H1 (cell line): ENCODE results near the gene ANO6. TPM values are rescaled to one million over a fixed set of nuclear protein-coding genes. Genes with fewer than 3 reads are reported as not detected.

Experiments
- CTCF ChIA-PET: fragments of 300-600 bp; sonication (Branson Sonifier 250); formaldehyde crosslinking; loops from one replicate; lab custom pipeline; 2021; ENCODE audit not compliant: partially characterized antibody; lab: Charles Lee
- POLR2A ChIA-PET: fragments of 300-600 bp; sonication (Branson Sonifier 250); formaldehyde crosslinking; loops from one replicate; lab custom pipeline; 2021; ENCODE audit warnings: inconsistent platforms; ENCODE audit not compliant: partially characterized antibody; lab: Charles Lee
- DNase-seq, 2 experiments: peaks; one replicate each; pipeline versions ENCODE4 v3.0.0 to v3.0.0-alpha.2; 2010 to 2022; ENCODE audit warnings: low spot score in 2 of 2, low read depth in 1 of 2, mixed read lengths in 1 of 2
- FAIRE-seq: peaks from 2 replicates; lab custom pipeline; 2011; peaks lifted over from hg19 to GRCh38; lab: Jason Lieb, UNC
- H2AFZ ChIP-seq: 2 replicates; pipeline ENCODE4 v1.8.1; 2012; ENCODE audit warnings: low read length, inconsistent platforms
- H2AK5ac ChIP-seq: 2 replicates; pipeline ENCODE4 v1.6.1; 2013; ENCODE audit warnings: low read depth, low read length
- H2BK120ac ChIP-seq: replicated peaks from 2 replicates; pipeline ENCODE3; 2013; ENCODE audit warnings: low read depth, low read length, inconsistent platforms
- H2BK12ac ChIP-seq: 2 replicates; pipeline ENCODE4 v1.6.1; 2013; ENCODE audit warnings: low read depth, low read length
- H2BK15ac ChIP-seq: 2 replicates; pipeline ENCODE4 v1.6.1; 2013; ENCODE audit warnings: low read length
- H2BK20ac ChIP-seq: 2 replicates; pipeline ENCODE4 v1.6.1; 2013; ENCODE audit warnings: low read length
- H2BK5ac ChIP-seq: 2 replicates; pipeline ENCODE4 v1.6.1; 2013; ENCODE audit warnings: low read depth, low read length
- H3K14ac ChIP-seq: 2 replicates; pipeline ENCODE4 v1.6.1; 2013; ENCODE audit warnings: inconsistent platforms; ENCODE audit not compliant: insufficient read length
- H3K18ac ChIP-seq: 2 replicates; pipeline ENCODE4 v1.6.1; 2013; ENCODE audit warnings: low read length; ENCODE audit errors: extremely low read depth
- H3K23ac ChIP-seq: 2 replicates; pipeline ENCODE4 v1.6.1; 2013; ENCODE audit warnings: inconsistent platforms; ENCODE audit not compliant: insufficient read length
- H3K23me2 ChIP-seq: 2 replicates; pipeline ENCODE4 v1.6.1; 2013; ENCODE audit warnings: low read depth, low read length
- H3K27ac ChIP-seq: 2 replicates; pipeline ENCODE4 v1.6.1; 2011; ENCODE audit warnings: low read depth, low read length, inconsistent platforms
- H3K27me3 ChIP-seq, 4 experiments: replicated peaks in 1 of 4; 1 replicate in 1 of 4; 2 replicates in 3 of 4; pipeline versions ENCODE4 v1.6.1 to v1.8.1; 2011 to 2013; ENCODE audit warnings: low read length in 3 of 4, mild to moderate bottlenecking in 3 of 4, inconsistent platforms in 2 of 4, mixed read lengths in 2 of 4, moderate library complexity in 1 of 4; ENCODE audit not compliant: control insufficient read depth in 3 of 4, insufficient read depth in 3 of 4; ENCODE audit errors: extremely low read depth in 1 of 4
- H3K36me3 ChIP-seq, 4 experiments: 2 replicates each; pipeline versions ENCODE4 v1.6.1 to v1.8.1; 2011 to 2013; ENCODE audit warnings: mild to moderate bottlenecking in 4 of 4, low read length in 3 of 4, moderate library complexity in 2 of 4, control low read depth in 1 of 4, inconsistent platforms in 1 of 4; ENCODE audit not compliant: insufficient read depth in 4 of 4, control insufficient read depth in 2 of 4
- H3K4ac ChIP-seq: replicated peaks from 2 replicates; pipeline ENCODE3; 2013; ENCODE audit warnings: low read length, low read depth, mixed read lengths, inconsistent platforms; ENCODE audit not compliant: insufficient read length
- H3K4me1 ChIP-seq, 4 experiments: replicated peaks in 1 of 4; 1 replicate in 1 of 4; 2 replicates in 3 of 4; pipeline versions ENCODE4 v1.6.1 to v1.8.1; 2011 to 2013; ENCODE audit warnings: low read length in 3 of 4, inconsistent platforms in 2 of 4, mixed read lengths in 1 of 4; ENCODE audit not compliant: insufficient read depth in 4 of 4, control insufficient read depth in 3 of 4
- H3K4me2 ChIP-seq, 2 experiments: 2 replicates each; pipeline versions ENCODE4 v1.6.1 to v1.8.1; 2011 to 2013; ENCODE audit warnings: low read depth in 2 of 2, low read length in 2 of 2, control low read depth in 1 of 2, inconsistent platforms in 1 of 2, mild to moderate bottlenecking in 1 of 2; ENCODE audit not compliant: insufficient read depth in 1 of 2
- H3K4me3 ChIP-seq, 4 experiments: fragments of 200-600, 300-600 bp in 1 of 4; sonication (generic), shearing (Covaris generic), sonication (Bioruptor Twin) in 1 of 4; 2 replicates each; pipeline versions ENCODE4 v1.5.1 to v1.8.1; 2011 to 2016; ENCODE audit warnings: low read length in 4 of 4, low read depth in 3 of 4, control low read depth in 2 of 4, inconsistent platforms in 2 of 4, mild to moderate bottlenecking in 2 of 4, mixed read lengths in 1 of 4, moderate library complexity in 1 of 4; ENCODE audit not compliant: insufficient read depth in 2 of 4; ENCODE audit errors: extremely low read depth in 1 of 4
- H3K56ac ChIP-seq: replicated peaks from 2 replicates; pipeline ENCODE3; 2013; ENCODE audit warnings: low read depth, mild to moderate bottlenecking, mixed read lengths, low read length, inconsistent platforms; ENCODE audit not compliant: insufficient read length
- H3K79me1 ChIP-seq: 2 replicates; pipeline ENCODE4 v1.6.1; 2013; ENCODE audit warnings: low read depth, low read length, control low read depth
- H3K79me2 ChIP-seq, 2 experiments: 2 replicates each; pipeline versions ENCODE4 v1.6.1 to v1.8.1; 2012 to 2013; ENCODE audit warnings: low read length in 2 of 2, mild to moderate bottlenecking in 2 of 2, inconsistent platforms in 1 of 2; ENCODE audit not compliant: insufficient read depth in 2 of 2, control insufficient read depth in 1 of 2
- H3K9ac ChIP-seq, 4 experiments: replicated peaks in 1 of 4; 1 replicate in 1 of 4; 2 replicates in 3 of 4; pipeline versions ENCODE4 v1.6.1 to v1.8.1; 2011 to 2013; ENCODE audit warnings: low read depth in 3 of 4, low read length in 3 of 4, control low read depth in 2 of 4, mild to moderate bottlenecking in 2 of 4, moderate library complexity in 2 of 4, inconsistent platforms in 1 of 4; ENCODE audit errors: extremely low read depth in 1 of 4
- H3K9me3 ChIP-seq, 2 experiments: 2 replicates each; pipeline versions ENCODE4 v1.6.1 to v1.8.1; 2012 to 2013; ENCODE audit warnings: mild to moderate bottlenecking in 2 of 2, moderate library complexity in 2 of 2, control low read depth in 1 of 2, inconsistent platforms in 1 of 2, low read depth in 1 of 2, low read length in 1 of 2, mixed read lengths in 1 of 2; ENCODE audit not compliant: insufficient read depth in 2 of 2
- H4K20me1 ChIP-seq, 2 experiments: replicated peaks in 1 of 2; 2 replicates each; pipeline versions ENCODE3 to v1.8.1; 2011 to 2013; ENCODE audit warnings: inconsistent platforms in 2 of 2, low read length in 2 of 2, mild to moderate bottlenecking in 1 of 2; ENCODE audit not compliant: insufficient read depth in 2 of 2, control insufficient read depth in 1 of 2
- H4K5ac ChIP-seq: 2 replicates; pipeline ENCODE4 v1.6.1; 2013; ENCODE audit warnings: low read length, low read depth, mixed read lengths, inconsistent platforms; ENCODE audit not compliant: insufficient read length
- H4K8ac ChIP-seq: 2 replicates; pipeline ENCODE4 v1.8.0; 2013; ENCODE audit warnings: mild to moderate bottlenecking, moderate library complexity, low read length, inconsistent platforms; ENCODE audit not compliant: insufficient read depth; ENCODE audit errors: extremely low read depth
- H4K91ac ChIP-seq: replicated peaks from 2 replicates; pipeline ENCODE3; 2013; ENCODE audit warnings: low read length, mixed read lengths, inconsistent platforms; ENCODE audit not compliant: insufficient read length
- ASH2L ChIP-seq: fragments of 200-600, 300-600 bp; sonication (generic); IDR thresholded peaks from one replicate; pipeline ENCODE4 v1.7.1; 2017; ENCODE audit warnings: low read length
- CBX8 ChIP-seq: fragments of 300-800, 300-1000 bp; sonication (generic); IDR thresholded peaks from 2 replicates; pipeline ENCODE4 v1.7.1; 2016; ENCODE audit warnings: low read depth, low read length, borderline replicate concordance
- FOSL1 ChIP-seq: IDR thresholded peaks from 2 replicates; pipeline ENCODE4 v1.6.1; 2011; ENCODE audit warnings: mild to moderate bottlenecking, low read depth, low read length, moderate library complexity; ENCODE audit not compliant: insufficient read depth
- MAFK ChIP-seq: IDR thresholded peaks from 2 replicates; pipeline ENCODE4 v1.6.1; 2012; ENCODE audit warnings: low read depth, mild to moderate bottlenecking, improper control_type of control experiment, low read length
- RBBP5 ChIP-seq: IDR thresholded peaks from 2 replicates; pipeline ENCODE4 v1.7.1; 2012; ENCODE audit warnings: low read depth, mild to moderate bottlenecking, inconsistent platforms, low read length, moderate library complexity, borderline replicate concordance
- RFX5 ChIP-seq: IDR thresholded peaks from 2 replicates; pipeline ENCODE4 v1.6.1; 2011; ENCODE audit warnings: low read depth, low read length, improper control_type of control experiment, borderline replicate concordance
- RXRA ChIP-seq: IDR thresholded peaks from 2 replicates; pipeline ENCODE4 v1.6.1; 2011; ENCODE audit warnings: low read depth, mild to moderate bottlenecking, low read length, moderate library complexity; ENCODE audit not compliant: insufficient read depth
- SAP30 ChIP-seq: fragments of 300-600 bp; sonication (generic); IDR thresholded peaks from 2 replicates; pipeline ENCODE4 v1.7.1; 2012; ENCODE audit warnings: low read length, moderate library complexity, mild to moderate bottlenecking, inconsistent platforms; ENCODE audit not compliant: insufficient read depth, insufficient replicate concordance
- SIX5 ChIP-seq: IDR thresholded peaks from 2 replicates; pipeline ENCODE4 v1.6.1; 2011; ENCODE audit warnings: mild to moderate bottlenecking, low read depth, low read length
- TAF7 ChIP-seq: optimal IDR thresholded peaks from 2 replicates; pipeline ENCODE3; 2011; ENCODE audit warnings: low read depth, mild to moderate bottlenecking, inconsistent platforms, low read length, moderate library complexity, borderline replicate concordance
- YY1 ChIP-seq: IDR thresholded peaks from 2 replicates; pipeline ENCODE4 v1.6.1; 2011; ENCODE audit warnings: low read depth, mild to moderate bottlenecking, low read length
- ZNF274 ChIP-seq: IDR thresholded peaks from 2 replicates; pipeline ENCODE4 v1.7.0; 2012; ENCODE audit warnings: low read length, borderline replicate concordance; ENCODE audit errors: extremely low read depth
- WGBS, 2 experiments: shearing (Covaris generic) in 1 of 2; methylation state at CpG; one replicate each; pipeline versions ENCODE4 v1.1.6 to v1.1.7; 2013 to 2015; ENCODE audit warnings: low lambda C conversion rate in 2 of 2, mixed read lengths in 2 of 2, inconsistent platforms in 1 of 2, low coverage in 1 of 2, missing lambda C conversion rate in 1 of 2; ENCODE audit not compliant: insufficient replicate concordance in 2 of 2, insufficient coverage in 1 of 2, insufficient read length in 1 of 2; ENCODE audit errors: extremely low coverage in 1 of 2, missing lambda C conversion rate in 1 of 2; 5-methylcytosine and 5-hydroxymethylcytosine counted together
- polyA plus RNA-seq, 7 experiments: library from polyadenylated mRNA; depleted of rRNA in 3 of 7; stranded (reverse) in 5 of 7; unstranded in 2 of 7; fragments of >200 nt in 5 of 7; fragments of 200-250 nt in 2 of 7; gene quantifications; 1 replicate in 5 of 7; 2 replicates in 1 of 7; 4 replicates in 1 of 7; pipeline versions ENCODE4 v1.2.1 to v1.2.3, GENCODE V29; 2011 to 2013; ENCODE audit warnings: missing spikeins in 2 of 7, mixed read lengths in 2 of 7
- total RNA-seq: library from RNA; stranded (reverse); fragmentation: NEBNext Ultra II Directional; extraction: Animal tissue kit (Norgen Biotek cat#: 25700); gene quantifications from 2 replicates; pipeline ENCODE4 v1.2.1, GENCODE V29; 2021
- TF ChIP-seq, protein P1 (sequence below): IDR thresholded peaks from 2 replicates; pipeline ENCODE4 v1.6.1; 2011; ENCODE audit warnings: low read length, improper control_type of control experiment

Gene ANO6
- total and polyA plus RNA-seq, 2 of the 8 experiments (the other 6 are each of a cell fraction or from before 2014, with no cell fraction given) = 15.1 to 39.7 TPM

- H3K79me2 ChIP-seq = no peaks in the 10 kb centered on the region
- no peak overlapping the region for H3K14ac ChIP-seq
- no peak overlapping the region for H2BK5ac ChIP-seq
- no peak overlapping the region for H2BK20ac ChIP-seq
- TF ChIP-seq SIX5 = no peak
- TF ChIP-seq TAF7 = no peak
- no peak for TF ChIP-seq YY1
- TF ChIP-seq ZNF274 = no peak
- no peak for TF ChIP-seq MAFK
- no peak for TF ChIP-seq RBBP5
- no peak for TF ChIP-seq ASH2L
- TF ChIP-seq FOSL1 = no peak
- TF ChIP-seq RFX5 = no peak
- TF ChIP-seq, protein P1, sequence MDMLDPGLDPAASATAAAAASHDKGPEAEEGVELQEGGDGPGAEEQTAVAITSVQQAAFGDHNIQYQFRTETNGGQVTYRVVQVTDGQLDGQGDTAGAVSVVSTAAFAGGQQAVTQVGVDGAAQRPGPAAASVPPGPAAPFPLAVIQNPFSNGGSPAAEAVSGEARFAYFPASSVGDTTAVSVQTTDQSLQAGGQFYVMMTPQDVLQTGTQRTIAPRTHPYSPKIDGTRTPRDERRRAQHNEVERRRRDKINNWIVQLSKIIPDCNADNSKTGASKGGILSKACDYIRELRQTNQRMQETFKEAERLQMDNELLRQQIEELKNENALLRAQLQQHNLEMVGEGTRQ = no peak
- TF ChIP-seq RXRA = no peak
- no peak for TF ChIP-seq CBX8
- TF ChIP-seq SAP30 = no peak
- TF ChIP-seq, all 59 proteins: peak for 0
- H3K4me3 ChIP-seq = no peak overlapping the region
- no peak overlapping the region for H3K4me2 ChIP-seq
- no peak overlapping the region for H4K5ac ChIP-seq
- H3K23me2 ChIP-seq = no peaks in the 10 kb centered on the region
- WGBS, 2 experiments = 86% methylated on average over 2 of the region's 2 CpGs; no CpG with 5 or more reads in 1 of the 2 experiments
- H2AK5ac ChIP-seq = no peak overlapping the region
- no peak overlapping the region for H3K23ac ChIP-seq
- H2BK12ac ChIP-seq = no peak overlapping the region
- no peak for DNase-seq
- no peaks in the 10 kb centered on the region for H4K20me1 ChIP-seq
- no peaks in the 10 kb centered on the region for H3K9me3 ChIP-seq
- no peaks in the 10 kb centered on the region for H3K79me1 ChIP-seq
- peaks cover 0 to under 1% (median 0%) of the 10 kb centered on the region in 4 experiments; a peak in 1 of 8 replicates for H3K36me3 ChIP-seq
- ChIA-PET POLR2A (no interaction called here), CTCF (no interaction called here)
- H3K9ac ChIP-seq = no peak overlapping the region
- no peaks in the 10 kb centered on the region for H3K27me3 ChIP-seq
- no peak overlapping the region for H4K91ac ChIP-seq
- H2BK15ac ChIP-seq = no peak overlapping the region
- H3K18ac ChIP-seq = no peak overlapping the region
- H3K4me1 ChIP-seq = no peaks in the 10 kb centered on the region
- no peak overlapping the region for H2BK120ac ChIP-seq
- no peak overlapping the region for H2AFZ ChIP-seq
- FAIRE-seq = no peak
- no peak overlapping the region for H4K8ac ChIP-seq
- no peak overlapping the region for H3K56ac ChIP-seq
- H3K27ac ChIP-seq = no peak overlapping the region
- no peak overlapping the region for H3K4ac ChIP-seq
Measured at GRCh38 chr12:45168976-45169375, 46.9 kb upstream of the ANO6 start.
